GM10847 (cell line): ENCODE measurements around the gene KNG1.

Experiments used
- POLR2A ChIP-seq: IDR thresholded peaks from 2 replicates; pipeline ENCODE4 v1.6.1; 2011; ENCODE audit not compliant: insufficient read length; ENCODE audit errors: extremely low read depth

The KNG1 gene

DNA sequence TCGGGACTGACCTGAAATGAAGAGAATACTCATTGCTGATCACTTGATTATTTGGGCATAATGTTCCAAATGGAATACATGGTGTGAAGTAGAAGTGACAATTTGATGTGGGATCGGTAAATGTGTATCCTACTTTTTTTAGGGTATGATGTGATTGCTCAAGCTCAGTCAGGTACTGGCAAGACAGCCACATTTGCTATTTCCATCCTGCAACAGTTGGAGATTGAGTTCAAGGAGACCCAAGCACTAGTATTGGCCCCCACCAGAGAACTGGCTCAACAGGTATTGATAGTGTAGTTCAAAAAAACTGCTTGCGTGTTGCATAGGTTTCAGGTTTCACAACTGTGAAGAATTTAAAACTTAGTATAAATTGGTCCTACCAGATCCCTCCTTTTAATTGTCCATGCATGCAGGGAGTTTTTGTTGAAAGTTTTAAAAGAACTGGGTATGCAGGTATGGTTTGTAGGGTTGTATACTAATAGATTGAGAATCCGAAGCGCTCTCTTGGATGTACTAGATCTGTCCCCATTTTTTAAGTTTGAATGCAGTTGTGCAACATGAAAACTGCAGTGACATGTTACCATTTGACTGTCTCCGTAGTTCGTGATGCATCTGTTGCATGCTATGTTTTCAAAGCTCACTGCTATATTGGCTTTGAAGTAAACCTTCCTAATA lies 67.8 kb downstream of the KNG1 start:
- no peak for TF ChIP-seq POLR2A

DNA sequence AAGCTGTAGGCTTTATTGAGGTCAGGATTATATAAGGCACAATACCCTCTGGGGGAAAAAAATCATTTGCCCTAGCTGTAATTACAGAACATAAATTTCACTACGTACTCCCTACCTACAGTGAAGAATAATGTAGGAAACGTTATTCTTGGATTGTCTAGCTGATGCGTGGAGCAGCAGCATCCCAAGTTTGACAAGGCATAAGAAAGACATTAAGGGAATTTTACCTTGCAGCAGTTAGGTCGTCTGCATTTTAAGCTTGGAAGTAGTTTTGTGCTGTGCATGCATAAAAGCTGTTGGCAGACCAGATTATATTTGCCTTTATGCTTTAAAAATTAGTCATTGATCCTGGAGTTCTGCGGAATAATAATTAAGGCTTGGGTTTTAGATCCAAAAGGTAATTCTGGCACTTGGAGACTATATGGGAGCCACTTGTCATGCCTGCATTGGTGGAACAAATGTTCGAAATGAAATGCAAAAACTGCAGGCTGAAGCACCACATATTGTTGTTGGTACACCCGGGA lies 68.4 kb downstream of the KNG1 start:
- TF ChIP-seq POLR2A: no peak

- no peak for TF ChIP-seq POLR2A
These were observed 69.8 kb downstream of the KNG1 start for GRCh38 chr3:186786922-186787321.

- TF ChIP-seq POLR2A: no peak
These were observed 70.7 kb downstream of the KNG1 start for GRCh38 chr3:186787642-186788481.

- no peak for TF ChIP-seq POLR2A
These were observed 71.6 kb downstream of the KNG1 start for GRCh38 chr3:186788482-186789370.

- no peak for TF ChIP-seq POLR2A
These were observed 72.5 kb downstream of the KNG1 start for GRCh38 chr3:186789554-186790260.

DNA sequence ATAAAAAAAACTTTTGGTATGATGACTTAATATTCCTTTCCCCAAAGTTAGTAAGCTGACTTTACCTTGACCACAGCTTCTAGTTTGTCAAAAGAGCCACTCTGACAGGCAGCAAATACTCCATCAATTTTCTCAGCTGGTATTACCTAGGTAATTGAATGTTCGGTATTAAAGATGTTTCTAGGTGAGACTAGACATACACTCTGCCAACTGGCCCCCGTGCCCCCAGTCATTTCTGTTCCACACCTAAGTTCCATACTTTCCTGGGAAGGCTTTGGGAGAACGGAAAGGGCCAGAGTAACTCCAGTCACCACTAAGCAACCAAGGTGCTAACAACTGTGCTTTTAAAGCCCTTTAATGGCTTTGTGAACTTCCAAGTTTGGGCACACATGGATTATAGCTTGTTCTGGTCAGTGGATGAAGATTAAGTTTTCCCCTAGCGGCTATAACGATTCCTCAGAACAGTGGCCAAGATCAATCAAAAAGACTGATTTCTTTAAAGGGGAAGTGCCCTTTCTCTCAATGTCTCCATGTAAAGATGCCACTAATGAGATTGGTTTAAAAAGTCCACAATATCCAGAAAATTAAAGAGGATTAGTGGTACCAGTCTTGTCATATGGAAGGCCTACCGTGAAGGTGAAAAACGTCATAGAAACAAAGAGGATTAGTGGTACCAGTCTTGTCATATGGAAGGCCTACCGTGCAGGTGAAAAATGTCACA lies 73.3 kb downstream of the KNG1 start:
- TF ChIP-seq POLR2A: peak; percentile 12
